GM12801 (cell line): Measurements from ENCODE around the gene MYD88.

Experiments used
- TF ChIP-seq, protein P1 (sequence below): IDR thresholded peaks from one replicate; pipeline ENCODE4 v1.5.1; 2011; ENCODE audit warnings: control low read depth; ENCODE audit not compliant: insufficient read length; ENCODE audit errors: extremely low read depth

MYD88 gene

DNA sequence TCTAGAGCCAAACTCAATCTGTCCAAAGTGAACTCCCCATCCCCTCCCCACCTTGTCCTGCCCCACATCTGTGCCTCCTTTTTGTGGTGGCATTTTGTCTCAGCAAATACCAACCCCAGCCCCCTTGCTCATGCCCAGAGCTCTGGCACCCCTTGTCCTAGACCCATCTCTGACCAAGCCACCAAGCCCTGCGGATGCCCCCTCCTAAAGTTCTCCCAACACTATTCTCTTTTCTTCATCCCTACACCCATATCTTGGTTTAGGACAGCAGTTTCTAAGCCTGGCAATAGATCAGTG, 19.3 kb upstream of the MYD88 start:
- TF ChIP-seq, protein P1, sequence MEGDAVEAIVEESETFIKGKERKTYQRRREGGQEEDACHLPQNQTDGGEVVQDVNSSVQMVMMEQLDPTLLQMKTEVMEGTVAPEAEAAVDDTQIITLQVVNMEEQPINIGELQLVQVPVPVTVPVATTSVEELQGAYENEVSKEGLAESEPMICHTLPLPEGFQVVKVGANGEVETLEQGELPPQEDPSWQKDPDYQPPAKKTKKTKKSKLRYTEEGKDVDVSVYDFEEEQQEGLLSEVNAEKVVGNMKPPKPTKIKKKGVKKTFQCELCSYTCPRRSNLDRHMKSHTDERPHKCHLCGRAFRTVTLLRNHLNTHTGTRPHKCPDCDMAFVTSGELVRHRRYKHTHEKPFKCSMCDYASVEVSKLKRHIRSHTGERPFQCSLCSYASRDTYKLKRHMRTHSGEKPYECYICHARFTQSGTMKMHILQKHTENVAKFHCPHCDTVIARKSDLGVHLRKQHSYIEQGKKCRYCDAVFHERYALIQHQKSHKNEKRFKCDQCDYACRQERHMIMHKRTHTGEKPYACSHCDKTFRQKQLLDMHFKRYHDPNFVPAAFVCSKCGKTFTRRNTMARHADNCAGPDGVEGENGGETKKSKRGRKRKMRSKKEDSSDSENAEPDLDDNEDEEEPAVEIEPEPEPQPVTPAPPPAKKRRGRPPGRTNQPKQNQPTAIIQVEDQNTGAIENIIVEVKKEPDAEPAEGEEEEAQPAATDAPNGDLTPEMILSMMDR = no peak

DNA sequence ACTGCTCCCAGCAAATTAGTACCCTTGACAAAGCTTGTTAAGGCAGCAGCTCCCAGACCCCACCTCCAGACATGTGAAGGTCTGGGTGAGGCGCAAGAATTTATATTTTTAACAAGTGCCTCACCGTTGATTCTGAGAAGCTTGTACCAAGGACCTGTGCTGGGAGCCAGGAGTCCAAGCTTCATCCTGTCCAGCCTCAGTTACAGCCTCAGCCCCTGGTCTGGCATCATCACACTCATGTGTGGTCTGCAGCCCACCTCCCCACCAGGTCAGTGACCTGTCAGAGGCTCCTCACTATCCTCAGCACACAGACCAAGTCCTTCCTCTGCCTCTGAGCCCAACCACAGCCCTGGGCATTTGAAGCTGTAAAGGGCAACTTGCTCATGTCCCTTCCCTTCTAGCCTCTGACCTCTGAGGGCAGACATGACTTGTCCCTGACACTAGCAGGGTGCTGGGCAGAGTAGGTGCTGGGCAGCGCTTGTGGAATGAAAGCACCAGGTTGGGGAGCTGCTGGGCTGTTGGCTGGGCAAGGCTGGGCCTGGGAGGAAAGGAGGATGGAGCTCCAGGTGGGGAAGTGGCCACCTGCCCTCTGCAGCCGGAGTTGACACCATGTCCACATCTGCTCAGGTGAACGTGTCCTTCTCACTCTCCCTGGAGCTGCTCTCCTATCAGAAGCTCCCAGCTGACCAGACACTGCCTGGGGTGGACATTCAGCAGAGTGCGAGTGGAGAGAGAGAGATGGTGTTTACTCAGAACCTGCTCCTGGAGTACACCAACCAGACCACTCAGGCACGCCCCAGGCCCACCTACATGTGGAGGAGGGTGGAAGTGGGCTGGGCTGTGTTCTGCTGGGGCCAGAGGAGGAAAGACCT, 18.4 kb upstream of the MYD88 start:
- TF ChIP-seq, protein P1 = no peak

DNA sequence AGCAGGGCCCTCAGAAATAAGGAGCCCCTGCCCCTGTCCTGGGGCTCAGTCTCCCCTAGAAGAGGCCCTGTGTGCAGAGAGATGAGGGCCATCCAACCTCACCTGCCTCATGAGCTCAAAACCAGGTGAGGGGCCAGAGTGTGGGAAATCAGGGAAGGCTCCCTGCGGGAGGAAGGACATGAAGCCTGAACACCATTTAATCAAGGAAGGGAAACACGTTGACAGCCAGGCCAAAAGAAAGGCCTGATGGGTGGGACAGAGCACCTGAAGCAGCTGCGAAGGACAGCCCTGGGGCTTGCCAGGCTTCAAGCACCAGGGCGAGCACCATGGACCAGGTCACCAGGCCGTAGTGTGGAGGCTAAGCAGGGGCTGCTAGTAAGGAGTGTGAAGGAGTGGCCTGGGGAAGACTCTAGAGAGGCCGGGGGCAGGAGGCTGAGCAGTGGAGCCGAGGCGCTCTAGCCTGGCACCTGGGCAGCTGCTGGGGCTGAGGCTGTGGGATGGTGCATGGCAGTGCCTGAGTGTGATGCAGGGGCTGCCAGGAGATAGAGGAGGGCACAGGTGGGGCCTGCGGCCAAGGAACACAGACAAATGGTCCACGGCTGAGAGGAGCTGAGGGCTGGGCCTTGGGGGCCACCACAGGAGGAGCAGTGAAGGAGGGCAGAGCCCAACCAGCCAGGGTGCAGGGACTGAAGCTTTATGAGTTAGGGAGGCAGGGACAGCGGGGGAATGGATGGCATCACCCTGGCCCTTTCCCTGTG, 17.6 kb upstream of the MYD88 start:
- TF ChIP-seq, protein P1 = no peak

DNA sequence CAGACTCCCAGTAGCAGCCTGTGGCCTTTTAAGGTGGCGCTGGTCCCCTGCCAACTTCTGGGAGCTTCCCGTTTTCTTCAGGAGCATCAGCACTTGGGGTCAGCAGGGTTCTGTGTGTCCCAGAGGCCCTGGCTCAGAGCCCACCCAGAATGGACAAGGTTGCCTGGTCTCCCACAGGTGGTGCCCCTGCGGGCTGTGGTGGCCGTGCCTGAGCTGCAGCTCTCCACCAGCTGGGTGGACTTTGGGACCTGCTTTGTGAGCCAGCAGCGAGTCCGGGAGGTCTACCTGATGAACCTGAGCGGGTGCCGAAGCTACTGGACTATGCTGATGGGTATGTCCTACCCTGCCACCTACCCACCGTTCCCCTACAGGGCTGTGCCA, 17.0 kb upstream of the MYD88 start:
- TF ChIP-seq, protein P1 = no peak

DNA sequence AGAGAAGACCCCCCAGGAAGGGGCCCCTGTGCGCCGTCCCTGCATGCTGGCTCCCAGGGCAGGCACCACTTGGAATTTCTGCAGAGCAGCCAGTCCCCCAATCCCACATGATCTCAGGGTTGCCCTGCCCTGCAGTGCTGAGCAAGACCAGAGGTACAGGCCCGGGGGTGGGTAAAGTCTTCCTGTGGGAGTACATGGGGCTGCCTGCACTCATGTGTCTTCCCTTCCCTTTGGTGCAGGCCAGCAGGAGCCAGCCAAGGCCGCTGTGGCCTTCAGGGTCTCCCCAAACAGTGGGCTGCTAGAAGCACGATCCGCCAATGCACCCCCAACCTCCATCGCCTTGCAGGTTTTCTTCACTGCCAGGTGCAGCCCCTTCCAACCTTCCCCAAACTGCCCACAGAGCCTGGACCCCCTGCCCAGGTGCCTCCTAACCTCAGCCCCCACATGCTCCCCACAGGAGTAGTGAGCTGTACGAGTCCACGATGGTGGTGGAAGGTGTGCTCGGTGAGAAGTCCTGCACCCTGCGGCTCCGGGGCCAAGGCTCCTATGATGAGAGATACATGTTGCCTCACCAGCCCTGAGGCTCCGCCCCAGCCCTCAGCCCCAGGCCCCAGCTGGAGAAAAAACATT, 16.5 kb upstream of the MYD88 start:
- TF ChIP-seq, protein P1 = no peak

DNA sequence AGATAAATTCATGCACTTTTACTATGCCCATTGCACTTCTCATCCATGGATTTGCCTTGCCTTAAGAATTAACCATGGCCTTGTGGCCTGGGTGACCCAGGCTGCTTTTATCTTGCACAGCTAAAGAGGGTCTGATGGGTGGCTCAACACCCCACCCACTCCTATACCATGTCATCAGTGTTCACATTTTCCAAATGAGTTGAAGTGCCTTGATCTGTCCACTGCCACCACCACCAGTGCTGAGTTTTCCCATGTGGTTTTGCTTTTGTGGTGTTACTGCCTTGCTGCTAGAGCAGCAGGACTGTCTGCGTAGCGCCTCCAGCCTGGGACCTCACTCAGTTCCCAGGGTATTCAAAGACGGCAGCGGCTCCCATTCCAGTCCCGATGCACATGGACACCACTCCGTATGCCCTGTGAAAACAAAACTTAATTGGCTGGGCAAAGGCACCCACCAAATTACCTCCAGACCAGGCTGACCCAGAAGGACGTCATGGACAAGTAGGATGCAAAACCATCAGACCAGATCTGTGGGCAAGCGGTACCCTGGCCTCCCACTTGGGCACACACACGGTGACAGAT, 15.7 kb upstream of the MYD88 start:
- TF ChIP-seq, protein P1 = no peak
